GM12874 (cell line): ENCODE measurements around the gene RAMP2.

Experiments
- CTCF ChIP-seq: IDR thresholded peaks from 2 replicates; pipeline ENCODE4 v1.5.1; 2011; ENCODE audit warnings: low read depth, mild to moderate bottlenecking, control low read depth, low read length, moderate library complexity; ENCODE audit not compliant: insufficient read depth

The RAMP2 gene

GRCh38 chr17:42775534-42776098, 14.6 kb downstream of the RAMP2 start:
- no peak for TF ChIP-seq CTCF

DNA sequence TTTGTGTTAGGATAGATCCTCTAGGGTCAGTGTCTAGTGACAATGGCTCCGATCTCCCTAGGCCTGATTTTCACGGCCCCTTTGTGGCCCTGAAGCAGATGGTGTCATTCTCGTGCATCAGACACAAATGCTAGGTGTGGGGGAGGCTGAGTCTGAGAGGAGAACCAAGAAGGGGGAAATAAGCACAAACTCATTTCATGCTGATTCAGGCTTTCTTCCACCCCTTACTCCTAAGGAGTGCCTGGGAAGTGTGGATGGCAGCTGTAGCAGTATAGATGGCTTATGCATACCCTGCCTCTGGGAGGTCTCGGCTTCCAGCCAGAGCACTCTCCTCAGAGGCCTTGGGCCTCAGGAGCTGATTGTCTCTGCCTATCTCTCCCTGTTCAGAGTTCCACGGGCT, 17.5 kb downstream of the RAMP2 start:
- no peak for TF ChIP-seq CTCF

DNA sequence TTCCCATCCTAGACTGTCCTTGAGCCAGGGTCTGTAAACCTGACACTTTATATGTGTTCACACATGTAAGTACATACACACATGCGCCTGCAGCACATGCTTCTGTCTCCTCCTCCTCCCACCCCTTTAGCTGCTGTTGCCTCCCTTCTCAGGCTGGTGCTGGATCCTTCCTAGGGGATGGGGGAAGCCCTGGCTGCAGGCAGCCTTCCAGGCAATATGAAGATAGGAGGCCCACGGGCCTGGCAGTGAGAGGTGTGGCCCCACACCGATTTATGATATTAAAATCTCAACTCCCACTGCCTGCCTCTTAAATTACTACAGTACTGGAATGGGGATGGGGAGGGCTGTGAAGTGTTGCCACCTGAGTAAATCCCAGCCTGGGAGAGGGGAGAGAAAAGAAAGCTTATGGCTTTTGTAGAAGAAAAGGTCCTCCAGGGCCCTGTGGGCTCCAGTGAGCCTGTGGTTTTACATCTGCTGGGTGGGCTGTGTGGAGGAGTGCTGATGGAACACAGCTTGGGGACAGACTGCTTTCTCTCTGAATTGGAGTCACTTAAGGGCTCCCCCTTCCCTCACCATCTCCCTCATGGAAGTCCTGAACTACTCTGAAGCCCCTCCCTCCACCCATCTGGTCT, 18.4 kb downstream of the RAMP2 start:
- TF ChIP-seq CTCF: no peak

GRCh38 chr17:42779936-42780850, 19.2 kb downstream of the RAMP2 start, which contains the start of gene WNK4:
TSS of gene WNK4 (plus strand) at chr17:42780610. CDS start at chr17:42780699, 89 bp downstream.
- TF ChIP-seq CTCF: no peak

GRCh38 chr17:42780851-42781638, 20.0 kb downstream of the RAMP2 start:
- TF ChIP-seq CTCF: no peak

DNA sequence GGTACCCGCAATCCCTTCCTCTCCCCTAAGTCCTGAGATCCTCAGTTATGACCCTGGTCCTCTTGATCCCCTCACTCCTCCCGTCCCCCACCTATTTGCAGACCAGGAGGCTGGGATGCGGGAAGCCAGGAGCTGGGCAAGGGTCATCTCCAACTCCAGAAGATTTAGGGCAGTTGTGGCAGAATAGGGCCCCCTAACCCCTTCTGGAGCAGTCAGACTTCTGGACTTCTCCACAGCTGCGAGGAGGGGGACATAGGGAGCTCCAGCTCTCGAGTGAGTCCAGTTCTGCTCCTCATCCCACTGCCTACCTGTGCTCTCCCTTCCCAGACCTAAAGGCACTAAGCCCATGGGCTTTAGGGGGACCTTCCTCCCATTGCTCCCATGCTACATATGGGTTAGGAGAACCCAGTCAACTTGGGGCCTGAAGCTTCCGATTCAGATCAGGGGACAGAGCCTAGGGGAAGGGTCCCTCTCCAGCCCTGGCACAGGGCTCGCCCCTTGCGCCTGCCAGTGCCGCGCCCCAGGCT, 20.7 kb downstream of the RAMP2 start:
- no peak for TF ChIP-seq CTCF
